Stimulated activated CD8-positive, alpha-beta memory T cell treated with anti-CD3 and anti-CD28 coated beads, Interleukin-4, amount 100 ng/mL, for 4 hours (primary cell): ENCODE results near the gene CNIH2.
"Not testable (repeated sequence)": the region's sequence is repeated elsewhere in the genome, so short reads cannot be mapped to it uniquely, and the experiment has no call there.

ENCODE experiments used
- DNase-seq, 2 donors: peaks; one replicate each; pipeline ENCODE4 v3.0.0-alpha.2; 2020; ENCODE audit warnings: low read depth in 2 of 2, low spot score in 1 of 2

The CNIH2 gene

GRCh38 chr11:66277471-66278362 is at the start of gene CNIH2:
Gene CNIH2, plus strand, starts transcription at chr11:66278175. Its CDS starts 282 bp downstream, at chr11:66278457.
- DNase-seq, result no peak

DNA sequence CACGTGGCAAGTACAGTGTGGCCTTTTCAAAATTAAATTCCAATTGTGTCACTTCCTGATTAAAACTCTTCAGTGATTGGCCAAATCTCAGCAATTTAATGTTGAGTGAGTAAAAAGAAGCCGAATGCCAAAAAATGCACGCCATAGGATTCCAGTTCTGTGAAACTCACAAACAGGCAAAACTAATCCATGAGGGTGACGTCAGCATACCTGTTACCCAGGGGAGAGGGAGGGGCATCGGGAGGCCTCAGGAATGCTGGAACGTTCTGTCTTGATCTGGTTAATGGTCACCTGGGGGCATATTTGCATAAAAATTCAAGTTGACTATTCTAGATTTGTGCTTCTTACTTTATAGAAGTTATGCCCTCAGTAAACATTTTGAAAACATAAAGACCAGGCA is 49.5 kb upstream of the CNIH2 start:
- no peak for DNase-seq

DNA sequence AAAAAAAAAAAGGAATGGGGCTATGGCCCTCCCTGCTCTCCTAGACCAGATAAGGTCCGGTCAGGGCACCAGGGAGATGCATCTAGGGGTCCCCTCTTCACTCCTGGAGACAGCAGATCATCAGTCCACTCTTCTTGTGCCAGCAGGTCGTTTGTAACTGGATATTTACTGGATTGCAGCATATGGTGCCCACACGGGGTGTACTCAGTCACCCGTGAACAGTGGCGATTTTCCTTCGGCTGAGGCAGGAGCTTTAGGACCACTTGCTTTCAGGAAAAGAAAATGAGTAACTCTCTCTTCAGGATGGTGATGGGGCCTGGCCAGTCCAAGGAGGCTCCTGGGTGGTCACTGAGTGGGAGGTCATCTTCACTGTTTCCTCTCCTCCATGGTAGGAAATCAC is 47.8 kb upstream of the CNIH2 start:
- DNase-seq, result no peak

GRCh38 chr11:66230978-66231377 is 47.0 kb upstream of the CNIH2 start:
- DNase-seq, result no peak

DNA sequence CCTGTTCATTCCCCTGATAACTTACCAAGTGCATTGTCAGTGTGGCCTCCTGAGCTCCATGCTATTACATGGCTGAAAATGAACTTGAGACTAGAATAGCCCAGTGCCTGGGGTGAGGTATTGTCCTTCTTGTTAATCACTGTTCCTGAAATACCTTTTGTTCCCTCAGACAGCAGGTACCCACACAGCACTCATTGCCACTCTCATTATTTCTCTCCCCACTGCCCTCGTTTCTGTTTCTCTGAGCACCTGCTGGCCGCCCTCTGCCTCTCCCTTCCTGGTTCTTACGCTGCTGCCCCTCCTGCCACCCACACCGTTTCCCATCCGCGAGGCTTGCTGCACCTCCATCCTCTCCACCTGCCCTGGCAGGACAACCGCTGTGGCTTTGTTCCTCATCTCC is 46.4 kb upstream of the CNIH2 start:
- no peak for DNase-seq

- no peak for DNase-seq
Observed at GRCh38 chr11:66232769-66233168, 45.2 kb upstream of the CNIH2 start.

GRCh38 chr11:66233301-66233700 is 44.7 kb upstream of the CNIH2 start:
- DNase-seq, result no peak

GRCh38 chr11:66235141-66235540 is 42.8 kb upstream of the CNIH2 start:
- DNase-seq, result no peak

- no peak for DNase-seq
Observed at GRCh38 chr11:66237867-66238266, 40.1 kb upstream of the CNIH2 start.

DNA sequence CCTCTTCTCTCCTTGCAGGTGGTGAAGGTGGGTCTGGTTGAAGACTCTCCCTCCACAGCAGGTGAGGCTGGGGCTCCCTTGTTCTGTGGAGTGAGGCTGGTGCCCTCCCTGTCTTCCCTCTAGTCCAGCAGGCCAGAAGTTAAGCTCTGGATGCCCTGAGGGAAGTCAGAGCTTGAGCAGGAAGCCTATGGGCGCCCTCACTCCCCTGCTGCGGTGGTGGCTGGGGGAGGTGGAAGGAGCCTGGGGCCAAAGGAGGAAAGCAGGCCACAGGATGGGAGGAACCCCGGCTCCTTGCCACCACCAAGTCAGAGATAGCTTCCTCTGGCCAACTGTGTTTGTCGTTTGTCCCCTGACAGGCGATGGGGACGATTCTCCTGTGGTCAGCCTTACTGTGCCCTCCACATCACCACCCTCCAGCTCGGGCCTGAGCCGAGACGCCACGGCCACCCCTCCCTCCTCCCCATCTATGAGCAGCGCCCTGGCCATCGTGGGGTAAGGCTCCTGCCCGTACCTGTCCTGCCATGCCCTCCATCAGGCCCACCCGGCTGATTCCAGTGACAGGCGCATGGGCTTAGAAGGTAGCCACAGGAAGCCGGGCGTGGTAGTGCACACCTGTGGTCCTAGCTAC is 39.1 kb upstream of the CNIH2 start:
- DNase-seq, result no peak

DNA sequence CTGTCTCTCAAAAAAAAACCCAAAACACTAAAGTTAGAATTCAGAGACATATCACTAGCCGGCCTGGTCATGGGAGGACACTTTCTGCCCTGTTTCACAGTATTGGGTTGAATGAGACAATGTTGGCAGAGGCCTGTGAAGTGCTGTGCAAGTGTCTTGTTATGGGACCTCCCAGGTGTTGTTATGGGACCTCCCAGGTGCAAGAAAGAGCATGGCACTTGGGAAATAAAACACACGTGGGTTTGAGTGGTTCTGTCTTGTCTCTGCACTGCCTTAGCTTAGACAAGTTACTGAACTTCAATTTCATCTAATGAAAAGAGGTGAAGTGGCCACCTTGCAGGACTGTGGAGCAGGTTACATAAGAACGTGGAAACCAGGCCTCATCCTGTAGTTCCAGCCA is 38.5 kb upstream of the CNIH2 start:
- DNase-seq, result no peak

DNA sequence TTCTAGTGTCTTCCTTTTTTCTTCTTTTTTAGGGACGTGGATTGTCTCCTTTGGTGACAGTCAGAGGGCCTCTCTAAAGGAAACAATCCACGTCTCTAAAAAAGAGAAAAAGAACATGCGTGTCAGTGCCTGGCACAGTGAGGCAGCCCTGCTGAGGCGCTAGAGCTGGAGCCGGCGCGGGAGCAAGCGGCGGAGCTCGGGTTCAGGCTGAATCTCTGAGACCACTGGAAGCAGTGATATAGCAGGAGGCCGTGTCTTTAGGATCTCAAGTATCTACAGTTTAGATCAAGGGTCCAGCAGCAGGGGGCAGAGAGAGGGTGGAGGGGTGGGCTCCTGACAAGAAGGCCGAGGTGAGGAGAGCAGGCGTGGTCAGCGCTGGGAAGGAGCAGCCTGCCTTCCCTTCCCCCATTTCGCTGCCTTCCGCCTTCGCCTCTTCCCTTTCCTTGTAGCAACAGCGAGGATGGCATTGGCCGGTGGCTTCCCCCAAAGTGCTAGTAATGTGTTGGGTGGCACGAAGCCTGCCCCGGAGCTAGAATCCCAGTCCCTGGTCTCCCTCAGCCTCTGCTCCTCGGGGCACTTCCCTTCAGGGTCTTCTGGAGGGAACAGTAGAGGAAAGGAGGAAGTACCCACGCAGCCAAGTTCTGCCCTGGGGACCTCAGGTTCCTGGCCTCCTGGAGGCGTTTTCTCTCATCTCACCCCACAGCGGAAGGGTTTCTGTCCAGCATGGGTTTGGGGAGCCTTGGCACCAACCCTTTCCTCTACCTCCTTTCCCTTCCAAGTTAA is 37.8 kb upstream of the CNIH2 start:
- DNase-seq, result no peak

DNA sequence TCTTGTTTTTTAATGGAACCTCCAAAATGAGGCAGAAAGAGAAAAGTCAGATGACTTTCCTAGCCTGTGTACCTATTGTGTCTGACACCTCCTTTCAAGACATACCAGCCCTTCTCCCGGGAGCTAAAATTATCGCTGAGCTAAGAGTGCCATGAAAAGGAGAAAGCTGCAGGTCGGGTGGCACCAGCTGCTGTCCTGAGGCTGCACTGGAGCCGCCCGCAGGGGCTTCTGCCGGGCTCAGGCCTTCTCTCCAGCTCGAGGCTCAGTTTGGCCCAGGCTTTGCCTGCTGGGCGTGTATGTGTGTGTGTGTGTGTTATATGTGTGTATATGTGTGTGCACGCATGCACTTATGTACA is 37.2 kb upstream of the CNIH2 start:
- DNase-seq, result no peak

GRCh38 chr11:66242095-66242765 is 35.7 kb upstream of the CNIH2 start:
- no peak for DNase-seq

GRCh38 chr11:66243782-66244535 is 34.0 kb upstream of the CNIH2 start:
- no peak for DNase-seq

DNA sequence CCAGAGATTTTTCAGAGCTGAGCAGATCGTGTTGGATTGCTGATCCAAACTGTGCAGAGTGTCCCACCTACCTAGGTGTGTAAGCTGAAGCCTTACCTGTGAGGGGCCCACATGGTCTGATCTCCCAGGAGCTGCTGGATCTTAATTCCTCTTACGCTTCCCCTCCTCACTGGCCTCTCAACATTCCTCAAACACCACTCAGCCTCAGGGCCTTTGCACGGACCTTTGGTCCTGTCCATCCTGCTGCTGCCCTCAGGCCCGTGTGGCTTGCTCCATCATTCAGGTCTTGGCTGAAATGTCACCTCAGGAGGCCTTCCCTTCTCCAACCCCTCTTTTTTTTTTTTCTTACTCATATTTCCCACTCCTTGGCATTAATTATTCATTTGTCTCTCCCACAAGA is 30.7 kb upstream of the CNIH2 start:
- no peak for DNase-seq

DNA sequence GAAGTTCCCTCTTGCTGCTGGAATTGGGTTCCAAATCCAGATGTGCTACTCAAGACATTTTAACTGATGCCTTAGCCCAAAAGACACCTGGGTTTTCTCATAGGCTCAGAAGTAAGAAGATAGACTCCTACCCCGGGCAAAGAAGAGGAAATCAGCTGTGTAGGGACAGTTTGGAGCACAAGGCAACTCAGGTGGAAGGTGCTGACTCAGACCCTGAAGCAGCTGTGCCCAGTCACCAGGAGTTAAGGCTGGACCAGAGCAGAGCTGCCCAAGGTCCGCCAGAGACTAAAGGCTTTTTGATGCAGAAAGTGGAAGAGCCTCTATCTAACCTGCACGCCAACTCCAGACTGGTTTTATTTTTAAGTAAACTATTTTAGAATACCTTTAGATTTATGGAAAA is 30.2 kb upstream of the CNIH2 start:
- DNase-seq, result no peak

DNA sequence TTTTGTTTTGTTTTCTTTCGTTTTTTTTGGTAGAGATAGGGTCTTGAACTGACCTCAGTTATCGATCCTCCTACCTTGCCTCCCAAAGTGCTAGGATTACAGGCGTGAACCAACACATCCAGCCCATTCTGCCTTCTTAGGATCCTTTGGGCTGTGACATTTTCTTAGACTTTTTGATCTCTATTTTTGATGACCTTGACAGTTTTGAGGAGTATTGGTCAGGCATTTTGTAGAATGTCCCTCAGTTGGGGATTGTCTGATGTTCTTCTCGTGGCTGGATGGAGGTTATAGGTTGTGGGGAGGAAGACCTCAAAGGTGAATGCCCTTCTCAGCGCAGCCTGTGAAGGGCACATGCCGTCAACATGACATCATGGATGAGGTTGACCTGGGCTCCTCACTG is 29.1 kb upstream of the CNIH2 start:
- no peak for DNase-seq

GRCh38 chr11:66251809-66252208 is 26.2 kb upstream of the CNIH2 start:
- DNase-seq, result no peak

DNA sequence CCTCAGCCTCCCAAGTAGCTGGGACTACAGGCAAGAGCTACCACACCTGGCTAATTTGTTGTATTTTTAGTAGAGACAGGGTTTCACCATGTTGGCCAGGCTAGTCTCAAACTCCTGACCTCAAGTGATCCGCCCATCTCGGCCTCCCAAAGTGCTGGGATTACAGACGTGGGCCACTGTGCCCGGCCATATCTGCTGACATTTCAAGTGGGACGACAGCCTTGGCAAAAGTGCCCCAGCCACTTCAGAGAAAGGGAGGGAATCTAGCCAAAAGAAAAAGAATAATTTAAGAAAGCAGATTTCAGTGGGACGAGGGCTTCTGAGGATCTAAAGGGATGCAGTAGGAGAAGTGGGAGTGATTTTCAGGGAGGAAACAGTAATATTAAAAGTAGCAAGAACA is 24.9 kb upstream of the CNIH2 start:
- not testable (repeated sequence) for DNase-seq

- DNase-seq, result no peak
Observed at GRCh38 chr11:66258473-66258893, 19.5 kb upstream of the CNIH2 start.
